Large intestine (tissue), 3 donors: ENCODE data around the gene RNF11. TPM values are rescaled to one million over a fixed set of nuclear protein-coding genes. Genes with fewer than 3 reads are reported as not detected.

Experiments used
- DNase-seq, 2 donors: peaks; one replicate each; pipeline versions ENCODE4 v3.0.0 to v3.0.0-alpha.2; 2013
- H3K27ac ChIP-seq: one replicate; pipeline ENCODE4 v1.5.1; 2013; ENCODE audit warnings: low read length
- H3K27me3 ChIP-seq: 2 replicates; pipeline ENCODE4 v1.6.1; 2013; ENCODE audit warnings: low read length; ENCODE audit not compliant: control insufficient read depth, insufficient read depth
- H3K36me3 ChIP-seq: 2 replicates; pipeline ENCODE4 v1.6.1; 2013; ENCODE audit warnings: low read length; ENCODE audit not compliant: control insufficient read depth, insufficient read depth
- H3K4me1 ChIP-seq: one replicate; pipeline ENCODE4 v1.6.1; 2013; ENCODE audit warnings: low read length; ENCODE audit not compliant: control insufficient read depth, insufficient read depth
- H3K4me3 ChIP-seq: one replicate; pipeline ENCODE4 v1.5.1; 2013; ENCODE audit warnings: low read length
- H3K9me3 ChIP-seq: one replicate; pipeline ENCODE4 v1.6.1; 2013; ENCODE audit warnings: mild to moderate bottlenecking, low read depth, low read length, moderate library complexity; ENCODE audit not compliant: control insufficient read depth
- WGBS: methylation state at CpG from one replicate; pipeline ENCODE4 v1.1.5; 2013; ENCODE audit warnings: low lambda C conversion rate; ENCODE audit not compliant: insufficient coverage; 5-methylcytosine and 5-hydroxymethylcytosine counted together
- polyA plus RNA-seq: library from polyadenylated mRNA; unstranded; fragments of 120-200 nt; gene quantifications from one replicate; pipeline ENCODE4 v1.2.1, GENCODE V29; 2013

The RNF11 gene
- polyA plus RNA-seq, 1 donor, result 80.0 TPM

DNA sequence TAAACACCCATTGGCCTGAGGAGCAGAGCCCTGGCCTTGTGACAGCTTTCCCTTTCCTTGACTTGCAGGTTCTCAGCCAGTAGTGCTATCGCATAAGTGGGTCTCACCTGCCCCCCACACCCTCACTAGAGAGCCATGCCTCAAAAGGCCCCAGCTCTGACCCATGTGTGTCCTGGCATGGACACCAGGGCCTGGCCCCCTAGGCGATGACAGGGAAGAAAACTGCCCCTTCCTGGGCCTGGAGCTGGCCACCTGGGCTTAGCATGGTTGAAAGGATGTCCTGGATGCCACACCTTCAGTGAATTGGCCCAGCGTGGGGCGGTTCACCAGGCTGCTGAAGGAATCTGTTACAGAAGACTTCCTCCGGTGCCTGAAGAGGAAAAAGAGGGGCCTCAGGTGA is 75.8 kb downstream of the RNF11 start:
- H3K27me3 ChIP-seq, result no peaks in the 10 kb centered on the region
- H3K27ac ChIP-seq, result no peak overlapping the region
- no peaks in the 10 kb centered on the region for H3K9me3 ChIP-seq
- H3K4me3 ChIP-seq, result no peak overlapping the region
- no peak for DNase-seq
- no CpG with 5 or more reads among the region's 5 CpGs for WGBS
- peaks cover 11% of the 10 kb centered on the region for H3K36me3 ChIP-seq
- peaks cover 39% of the 10 kb centered on the region for H3K4me1 ChIP-seq

DNA sequence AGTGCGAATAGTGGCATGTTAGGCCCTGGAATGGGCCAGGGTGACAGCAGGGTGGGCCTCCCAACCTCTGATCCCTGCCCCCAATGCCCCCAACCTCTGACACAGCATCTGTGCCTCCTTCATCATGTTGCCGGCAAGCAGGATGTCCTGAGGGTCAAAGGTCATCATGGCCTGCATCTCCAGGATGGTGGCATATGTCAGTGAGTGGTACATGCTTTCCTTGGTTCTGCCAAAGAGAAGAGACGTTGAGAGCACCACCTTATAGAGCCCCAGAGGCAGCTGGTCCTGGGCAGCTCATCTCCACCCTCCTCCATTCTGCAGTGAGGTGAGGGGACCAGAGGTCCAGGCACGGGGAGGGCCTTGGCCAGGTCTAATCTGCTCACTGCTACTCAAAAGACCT is 76.6 kb downstream of the RNF11 start:
- H3K4me1 ChIP-seq, result peaks cover 44% of the 10 kb centered on the region
- peaks cover 11% of the 10 kb centered on the region for H3K36me3 ChIP-seq
- H3K27me3 ChIP-seq, result no peaks in the 10 kb centered on the region
- no peak for DNase-seq
- WGBS, result no CpG with 5 or more reads among the region's 4 CpGs
- no peak overlapping the region for H3K4me3 ChIP-seq
- no peaks in the 10 kb centered on the region for H3K9me3 ChIP-seq
- H3K27ac ChIP-seq, result no peak overlapping the region

DNA sequence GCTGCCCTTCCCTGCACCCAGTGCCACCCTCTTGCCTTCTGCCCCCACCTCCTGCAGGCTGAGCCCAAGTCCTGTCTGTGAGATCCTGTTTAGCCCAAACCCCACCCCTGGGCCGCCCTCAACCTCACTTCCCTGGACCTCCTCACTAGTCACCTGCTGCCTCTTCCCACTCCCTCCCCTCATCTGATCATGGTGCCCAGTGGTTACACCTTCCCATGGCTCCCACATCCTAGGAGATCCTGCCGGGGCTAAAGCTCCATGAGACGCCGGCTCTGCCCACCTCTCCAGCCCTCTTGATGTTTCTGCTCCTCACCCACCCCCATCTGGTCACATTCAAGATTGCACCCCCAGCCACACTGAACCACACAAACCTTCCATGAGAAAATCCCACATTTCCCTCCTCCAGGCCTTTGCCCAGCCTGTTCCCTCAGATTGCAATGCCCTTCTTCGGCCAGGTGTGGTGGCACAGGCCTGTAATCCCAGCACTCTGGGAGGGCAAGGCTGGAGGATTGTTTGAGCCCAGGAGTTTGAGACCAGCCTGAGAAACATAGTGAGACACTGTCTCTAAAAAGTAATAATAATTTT is 77.3 kb downstream of the RNF11 start:
- peaks cover 11% of the 10 kb centered on the region for H3K36me3 ChIP-seq
- no peaks in the 10 kb centered on the region for H3K27me3 ChIP-seq
- no peak for DNase-seq
- no peak overlapping the region for H3K4me3 ChIP-seq
- peaks cover 44% of the 10 kb centered on the region for H3K4me1 ChIP-seq
- no CpG with 5 or more reads among the region's 5 CpGs for WGBS
- H3K9me3 ChIP-seq, result no peaks in the 10 kb centered on the region
- H3K27ac ChIP-seq, result peak overlapping the region; percentile 86

DNA sequence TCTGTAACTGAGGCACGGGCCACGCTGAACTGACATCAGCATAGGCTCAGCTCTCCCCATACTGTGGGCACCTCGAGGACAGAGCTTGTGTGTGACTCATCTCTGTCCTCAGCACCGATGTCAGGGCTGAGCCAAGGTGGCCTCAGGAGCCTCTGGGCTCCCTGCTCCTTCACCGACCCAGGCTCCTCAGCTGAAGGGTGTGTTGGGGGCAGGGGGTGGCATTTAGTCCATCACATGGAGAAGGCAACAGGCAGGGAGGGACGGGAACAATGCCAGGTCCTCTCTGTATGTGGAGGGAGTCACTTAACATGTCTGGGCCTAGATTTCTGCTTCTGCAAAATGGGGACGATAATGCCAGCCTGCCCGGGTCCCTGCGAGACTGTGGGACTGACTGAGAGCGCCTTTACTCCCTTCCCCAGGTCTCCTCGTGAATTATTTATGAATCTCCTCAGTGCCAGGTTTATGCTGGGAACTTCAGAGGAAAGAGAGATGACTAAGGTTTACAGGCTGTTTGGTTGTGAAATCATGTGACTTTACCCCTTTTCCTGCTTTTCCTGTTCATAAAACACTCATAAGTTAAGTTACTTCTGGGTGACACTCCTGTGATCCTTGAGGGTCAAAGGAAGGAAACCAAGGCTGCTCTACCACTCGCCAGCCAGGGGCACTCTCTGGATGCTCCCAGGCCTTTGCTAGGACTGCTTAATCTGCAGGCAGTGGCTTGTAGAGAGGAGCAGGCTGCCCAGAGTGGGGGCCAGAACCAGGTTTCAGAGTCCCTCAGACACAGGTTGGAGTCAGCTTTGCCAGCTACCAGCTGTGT is 78.1 kb downstream of the RNF11 start:
- Histone ChIP-seq H3K36me3 (peaks cover 7% of the 10 kb centered on the region), H3K9me3 (no peaks in the 10 kb centered on the region), H3K27me3 (no peaks in the 10 kb centered on the region), H3K4me1 (peaks cover 44% of the 10 kb centered on the region), H3K27ac (peak overlapping the region; percentile 86), H3K4me3 (no peak overlapping the region)
- WGBS, result no CpG with 5 or more reads among the region's 12 CpGs
- peak; percentile 89 to 94 for DNase-seq

DNA sequence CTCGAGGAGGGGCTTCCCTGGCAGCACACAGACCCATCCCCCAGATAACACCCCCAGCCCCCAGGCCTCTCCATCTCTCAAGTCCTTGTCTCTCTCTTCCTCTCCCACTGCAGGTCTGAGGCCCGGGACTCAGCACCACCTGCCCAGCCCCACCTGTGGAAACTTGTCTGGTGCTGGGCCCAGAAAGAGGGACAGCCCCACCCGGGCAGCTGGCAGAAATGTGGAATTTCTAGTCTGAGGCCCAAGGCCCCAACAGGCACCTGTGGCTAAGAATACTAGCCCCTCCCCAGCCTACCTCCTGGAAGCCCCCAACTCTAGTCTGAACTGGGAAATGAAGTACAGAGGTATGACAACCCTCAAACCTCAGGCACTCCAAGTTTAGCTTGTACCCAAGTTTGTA is 78.9 kb downstream of the RNF11 start:
- H3K4me1 ChIP-seq, result peaks cover 44% of the 10 kb centered on the region
- peaks cover 7% of the 10 kb centered on the region for H3K36me3 ChIP-seq
- no peak overlapping the region for H3K4me3 ChIP-seq
- H3K9me3 ChIP-seq, result no peaks in the 10 kb centered on the region
- no CpG with 5 or more reads among the region's 3 CpGs for WGBS
- H3K27ac ChIP-seq, result peak overlapping the region; percentile 86
- DNase-seq, result no peak
- H3K27me3 ChIP-seq, result no peaks in the 10 kb centered on the region

DNA sequence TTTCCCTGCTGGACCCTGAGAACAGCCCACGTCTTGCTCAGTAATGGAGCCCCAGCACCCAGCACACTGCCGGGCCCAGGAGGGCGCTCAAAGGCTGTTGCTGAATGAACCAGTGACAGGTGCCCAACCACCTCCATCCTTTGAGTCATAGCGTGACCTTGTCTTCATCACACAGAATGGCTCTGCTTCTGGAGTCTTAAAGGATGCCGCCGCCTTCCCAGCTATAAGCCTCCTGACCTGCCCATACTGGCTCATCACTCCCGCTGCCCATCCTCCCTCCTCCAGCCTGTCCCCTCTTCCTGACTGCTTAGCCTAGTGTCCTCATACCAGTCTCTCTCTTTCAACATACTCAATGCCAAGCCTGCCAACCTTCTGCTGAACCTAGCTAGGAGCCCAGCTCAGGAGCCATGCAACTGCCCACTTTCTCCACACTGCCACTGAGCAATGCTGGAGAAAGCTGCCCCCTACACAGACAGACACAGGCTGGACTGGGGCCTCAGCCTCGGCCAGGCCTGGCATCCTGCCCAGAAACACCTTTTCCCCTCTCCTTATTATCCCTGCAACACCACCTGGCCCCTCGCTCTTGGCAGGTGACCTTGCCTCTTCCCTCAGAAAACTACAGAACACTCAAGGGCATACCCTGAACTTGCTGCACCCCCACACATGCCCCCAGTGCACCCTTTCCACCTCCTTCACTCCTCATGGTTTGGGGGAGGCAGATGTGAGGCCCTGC is 80.2 kb downstream of the RNF11 start:
- H3K27ac ChIP-seq, result peak overlapping the region; percentile 16
- WGBS, result 14% methylated on average over 1 of the region's 9 CpGs

DNA sequence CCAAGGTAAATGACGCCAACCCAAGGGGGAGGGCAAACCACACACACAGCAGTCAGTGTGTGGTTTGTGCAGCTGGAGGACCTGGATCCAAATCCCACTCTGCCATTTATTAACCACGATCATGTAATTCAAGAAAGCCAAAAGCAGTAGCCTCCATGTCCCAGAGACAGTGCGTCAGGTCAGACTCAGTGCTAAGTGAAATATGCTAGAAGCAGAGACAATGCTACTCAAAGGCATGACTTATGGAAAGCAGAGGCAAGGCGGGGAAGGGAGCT is 80.7 kb downstream of the RNF11 start:
- peak overlapping the region; percentile 16 for H3K27ac ChIP-seq
- peaks cover 3% of the 10 kb centered on the region for H3K36me3 ChIP-seq
- no peaks in the 10 kb centered on the region for H3K27me3 ChIP-seq
- WGBS, result no CpG with 5 or more reads among the region's 4 CpGs
- no peaks in the 10 kb centered on the region for H3K9me3 ChIP-seq
- H3K4me3 ChIP-seq, result no peak overlapping the region
- no peak for DNase-seq
- peaks cover 47% of the 10 kb centered on the region for H3K4me1 ChIP-seq

More for the DNA sequence above, 80.2 kb downstream of the RNF11 start:
- Histone ChIP-seq H3K4me1 (peaks cover 44% of the 10 kb centered on the region), H3K4me3 (no peak overlapping the region), H3K27me3 (no peaks in the 10 kb centered on the region), H3K36me3 (peaks cover 7% of the 10 kb centered on the region), H3K9me3 (no peaks in the 10 kb centered on the region)
- peak in 1 of 2 donors; percentile 56 for DNase-seq

DNA sequence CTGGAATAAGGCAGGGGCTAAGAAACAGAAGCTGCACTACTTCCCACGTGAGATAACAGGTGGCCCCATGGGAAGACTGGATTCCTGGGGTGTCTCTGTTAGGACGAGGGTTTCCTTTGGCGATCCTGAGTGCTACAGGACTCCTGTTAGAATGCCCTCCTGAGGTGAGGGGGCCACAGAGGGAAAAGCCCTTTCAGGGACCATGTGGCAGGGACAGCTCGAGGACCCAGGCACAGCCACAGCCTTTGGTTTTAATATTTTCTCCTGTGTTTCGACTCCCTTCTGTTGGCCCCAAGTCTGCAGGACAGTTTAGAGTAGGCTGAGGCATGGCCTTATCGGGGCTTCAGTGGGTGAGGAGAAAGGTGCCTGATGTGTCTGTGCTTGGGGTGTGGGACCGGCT is 81.7 kb downstream of the RNF11 start:
- no peak overlapping the region for H3K27ac ChIP-seq
- DNase-seq, result no peak
- H3K9me3 ChIP-seq, result no peaks in the 10 kb centered on the region
- peaks cover 44% of the 10 kb centered on the region for H3K4me1 ChIP-seq
- H3K4me3 ChIP-seq, result no peak overlapping the region
- no peaks in the 10 kb centered on the region for H3K36me3 ChIP-seq
- WGBS, result no CpG with 5 or more reads among the region's 7 CpGs
- H3K27me3 ChIP-seq, result no peaks in the 10 kb centered on the region

DNA sequence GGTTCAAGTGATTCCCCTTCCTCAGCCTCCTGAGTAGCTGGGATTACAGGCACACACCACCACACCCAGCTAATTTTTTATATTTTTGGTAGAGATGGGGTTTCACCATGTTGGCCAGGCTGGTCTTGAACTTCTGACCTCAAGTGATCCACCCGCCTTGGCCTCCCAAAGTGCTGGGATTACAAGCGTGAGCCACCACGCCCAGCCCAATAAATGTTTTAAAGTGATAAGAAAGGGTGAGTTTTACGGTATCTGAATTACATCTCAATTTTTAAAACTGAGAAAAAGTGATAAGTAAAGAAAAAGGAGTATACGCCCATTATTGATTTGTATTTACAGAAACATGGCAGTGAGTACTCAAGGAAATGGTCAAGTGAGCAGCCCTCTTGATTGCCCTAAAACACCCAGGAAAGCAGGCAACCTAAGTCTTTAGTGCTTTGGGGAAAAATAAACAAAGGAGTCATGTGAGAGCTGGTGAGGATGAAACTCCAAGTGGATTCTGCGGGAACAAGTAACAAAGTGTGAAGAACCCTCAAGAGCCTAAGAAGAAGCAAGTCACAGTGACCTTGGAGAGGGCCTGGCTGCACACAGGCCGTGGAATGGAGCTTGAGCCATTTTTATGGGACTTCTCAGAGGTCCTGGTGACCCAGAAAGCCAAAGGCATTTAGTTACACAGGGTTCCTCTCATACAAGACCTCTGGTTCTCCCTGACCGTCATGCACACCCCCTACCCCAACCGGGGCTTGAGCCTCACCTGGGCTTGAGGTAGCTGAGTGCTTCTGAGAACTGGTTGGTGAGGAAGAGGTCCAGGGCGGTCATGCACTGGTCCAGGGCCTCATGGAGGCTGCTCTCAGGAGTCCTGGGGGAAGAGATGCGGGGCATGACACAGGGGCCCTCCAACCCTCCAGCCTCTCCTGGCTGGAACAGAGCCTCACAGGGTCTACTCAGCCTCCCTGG is 85.2 kb downstream of the RNF11 start:
- H3K9me3 ChIP-seq, result no peaks in the 10 kb centered on the region

DNA sequence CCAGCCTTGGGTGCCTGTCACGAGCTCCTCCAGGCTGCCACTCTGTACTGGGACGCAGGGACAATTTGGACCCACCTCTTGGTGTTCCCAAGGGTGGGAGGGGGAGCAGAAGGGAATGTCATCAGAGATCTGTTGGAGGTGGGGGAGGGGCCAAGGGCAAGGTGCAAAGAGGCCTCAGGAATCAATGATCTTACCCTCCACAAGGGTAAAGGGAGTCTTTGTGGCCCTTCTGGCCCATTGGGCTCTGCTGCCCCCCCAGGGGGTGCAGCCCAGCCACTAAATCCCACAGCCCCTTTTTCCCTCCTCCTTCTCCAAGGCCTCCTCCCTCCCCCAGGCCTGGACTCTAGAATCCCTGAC is 85.8 kb downstream of the RNF11 start:
- no peaks in the 10 kb centered on the region for H3K36me3 ChIP-seq
- WGBS, result no CpG with 5 or more reads among the region's 2 CpGs
- peaks cover 8% of the 10 kb centered on the region for H3K4me1 ChIP-seq
- no peak overlapping the region for H3K4me3 ChIP-seq
- no peaks in the 10 kb centered on the region for H3K9me3 ChIP-seq
- peak in 1 of 2 donors; percentile 23 for DNase-seq
- no peak overlapping the region for H3K27ac ChIP-seq
- no peaks in the 10 kb centered on the region for H3K27me3 ChIP-seq

More for the DNA sequence above, 85.2 kb downstream of the RNF11 start:
- DNase-seq, result peak in 1 of 2 donors; percentile 73
- peaks cover 13% of the 10 kb centered on the region for H3K4me1 ChIP-seq
- WGBS, result 10% methylated on average over 2 of the region's 11 CpGs
- no peaks in the 10 kb centered on the region for H3K27me3 ChIP-seq
- H3K36me3 ChIP-seq, result no peaks in the 10 kb centered on the region
- no peak overlapping the region for H3K4me3 ChIP-seq
- H3K27ac ChIP-seq, result peak overlapping the region; percentile 2
